OCI-LY3 (cell line): ENCODE data around the gene SYCN.

Source experiments
- H2AFZ ChIP-seq: fragments of 200-600, 300-600 bp; shearing (Covaris generic); 2 replicates; pipeline ENCODE4 v1.6.0; 2014; ENCODE audit warnings: antibody characterized with exemption, low read depth, low read length
- H3K27ac ChIP-seq: fragments of 200-600, 300-600 bp; sonication (generic); 2 replicates; pipeline ENCODE4 v1.5.1; 2014; ENCODE audit warnings: mild to moderate bottlenecking, low read length, moderate library complexity, mixed read lengths
- H3K27me3 ChIP-seq: fragments of 200-600, 300-600 bp; sonication (generic); 2 replicates; pipeline ENCODE4 v1.6.1; 2014; ENCODE audit warnings: low read depth, low read length, mixed read lengths
- H3K36me3 ChIP-seq: fragments of 200-600, 300-600 bp; sonication (generic); replicated peaks from 2 replicates; pipeline ENCODE3; 2014; ENCODE audit warnings: low read depth, low read length, mixed read lengths
- H3K4me1 ChIP-seq: fragments of 300-600, 200-600 bp; sonication (generic); 2 replicates; pipeline ENCODE4 v1.6.1; 2014; ENCODE audit warnings: low read length, mixed read lengths
- H3K4me2 ChIP-seq: fragments of 200-600, 300-600 bp; sonication (generic); 2 replicates; pipeline ENCODE4 v1.6.1; 2014; ENCODE audit warnings: low read length, mixed read lengths
- H3K4me3 ChIP-seq: fragments of 300-600, 200-600 bp; sonication (generic); 2 replicates; pipeline ENCODE4 v1.5.1; 2014; ENCODE audit warnings: antibody characterized with exemption, mild to moderate bottlenecking, low read length, moderate library complexity
- H3K79me2 ChIP-seq: fragments of 300-600, 200-600 bp; shearing (Covaris generic); 2 replicates; pipeline ENCODE4 v1.6.1; 2014; ENCODE audit warnings: mild to moderate bottlenecking, low read length, mixed read lengths
- H3K9ac ChIP-seq: fragments of 300-600, 200-600 bp; shearing (Covaris generic); 2 replicates; pipeline ENCODE4 v1.6.0; 2014; ENCODE audit warnings: mild to moderate bottlenecking, low read length, moderate library complexity
- H3K9me3 ChIP-seq: fragments of 200-600, 300-600 bp; shearing (Covaris generic); 2 replicates; pipeline ENCODE4 v1.6.1; 2014; ENCODE audit warnings: low read length, mixed read lengths; ENCODE audit not compliant: insufficient read depth
- H4K20me1 ChIP-seq: fragments of 200-600, 300-600 bp; sonication (generic); 2 replicates; pipeline ENCODE4 v1.6.1; 2016; ENCODE audit warnings: low read length, mixed read lengths; ENCODE audit not compliant: insufficient read depth
- CTCF ChIP-seq: fragments of 200-600, 300-600 bp; sonication (generic); IDR thresholded peaks from 2 replicates; pipeline ENCODE4 v1.5.1; 2014; ENCODE audit warnings: antibody characterized with exemption, low read length, low read depth
- EZH2phosphoT487 ChIP-seq: fragments of 200-600 bp; shearing (Covaris generic); IDR thresholded peaks from 2 replicates; pipeline ENCODE4 v1.6.1; 2018; ENCODE audit warnings: antibody characterized with exemption, mixed run types, low read depth

SYCN gene

DNA sequence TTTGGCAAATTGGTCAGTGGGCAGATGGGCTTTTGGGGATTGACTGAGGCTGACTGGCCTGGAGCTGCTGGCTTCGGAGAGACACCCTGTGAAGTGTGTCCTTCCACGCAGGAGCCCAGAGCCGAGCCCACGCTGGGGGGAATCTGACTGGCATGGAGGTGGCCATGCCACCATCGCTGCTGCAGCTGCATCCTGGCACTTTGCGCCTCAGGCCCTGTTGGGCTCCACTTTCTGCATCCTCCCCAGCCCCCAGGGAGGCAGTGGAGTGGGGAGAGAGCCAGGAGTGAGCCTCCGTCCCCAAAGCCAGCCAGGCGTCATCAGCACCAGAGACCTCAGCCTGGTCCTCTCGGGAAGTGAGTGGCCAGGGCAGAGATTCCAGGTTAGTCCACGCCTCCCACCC, 24.3 kb downstream of the SYCN start:
- H3K9ac ChIP-seq: no peak overlapping the region
- no peak overlapping the region for H2AFZ ChIP-seq
- no peak overlapping the region for H3K27ac ChIP-seq
- TF ChIP-seq CTCF: no peak
- no peak for TF ChIP-seq EZH2phosphoT487
- H3K79me2 ChIP-seq: no peaks in the 10 kb centered on the region
- no peaks in the 10 kb centered on the region for H4K20me1 ChIP-seq
- H3K9me3 ChIP-seq: no peaks in the 10 kb centered on the region
- no peaks in the 10 kb centered on the region for H3K4me1 ChIP-seq
- no peak overlapping the region for H3K4me2 ChIP-seq
- no peaks in the 10 kb centered on the region for H3K27me3 ChIP-seq
- no peak overlapping the region for H3K4me3 ChIP-seq
- H3K36me3 ChIP-seq: peaks cover 3% of the 10 kb centered on the region

DNA sequence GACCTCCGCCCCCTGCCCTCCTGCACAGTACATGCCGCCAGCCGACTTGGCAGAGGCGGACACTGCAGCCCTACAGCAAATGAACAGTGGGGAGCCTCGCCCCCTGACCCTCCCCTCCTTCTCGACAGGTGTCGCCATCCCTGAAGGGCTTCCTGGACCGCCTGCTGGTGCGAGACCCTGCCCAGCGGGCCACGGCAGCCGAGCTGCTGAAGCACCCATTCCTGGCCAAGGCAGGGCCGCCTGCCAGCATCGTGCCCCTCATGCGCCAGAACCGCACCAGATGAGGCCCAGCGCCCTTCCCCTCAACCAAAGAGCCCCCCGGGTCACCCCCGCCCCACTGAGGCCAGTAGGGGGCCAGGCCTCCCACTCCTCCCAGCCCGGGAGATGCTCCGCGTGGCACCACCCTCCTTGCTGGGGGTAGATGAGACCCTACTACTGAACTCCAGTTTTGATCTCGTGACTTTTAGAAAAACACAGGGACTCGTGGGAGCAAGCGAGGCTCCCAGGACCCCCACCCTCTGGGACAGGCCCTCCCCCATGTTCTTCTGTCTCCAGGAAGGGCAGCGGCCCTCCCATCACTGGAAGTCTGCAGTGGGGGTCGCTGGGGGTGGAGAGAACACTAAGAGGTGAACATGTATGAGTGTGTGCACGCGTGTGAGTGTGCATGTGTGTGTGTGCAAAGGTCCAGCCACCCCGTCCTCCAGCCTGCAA, 25.6 kb downstream of the SYCN start:
- H2AFZ ChIP-seq: no peak overlapping the region
- H3K9me3 ChIP-seq: no peaks in the 10 kb centered on the region
- H3K4me3 ChIP-seq: no peak overlapping the region
- no peaks in the 10 kb centered on the region for H3K4me1 ChIP-seq
- H3K27me3 ChIP-seq: no peaks in the 10 kb centered on the region
- no peak overlapping the region for H3K27ac ChIP-seq
- no peak overlapping the region for H3K9ac ChIP-seq
- H3K4me2 ChIP-seq: no peak overlapping the region
- H3K79me2 ChIP-seq: no peaks in the 10 kb centered on the region
- no peaks in the 10 kb centered on the region for H4K20me1 ChIP-seq
- TF ChIP-seq CTCF (no peak), EZH2phosphoT487 (no peak)
- H3K36me3 ChIP-seq: peaks cover 3% of the 10 kb centered on the region

DNA sequence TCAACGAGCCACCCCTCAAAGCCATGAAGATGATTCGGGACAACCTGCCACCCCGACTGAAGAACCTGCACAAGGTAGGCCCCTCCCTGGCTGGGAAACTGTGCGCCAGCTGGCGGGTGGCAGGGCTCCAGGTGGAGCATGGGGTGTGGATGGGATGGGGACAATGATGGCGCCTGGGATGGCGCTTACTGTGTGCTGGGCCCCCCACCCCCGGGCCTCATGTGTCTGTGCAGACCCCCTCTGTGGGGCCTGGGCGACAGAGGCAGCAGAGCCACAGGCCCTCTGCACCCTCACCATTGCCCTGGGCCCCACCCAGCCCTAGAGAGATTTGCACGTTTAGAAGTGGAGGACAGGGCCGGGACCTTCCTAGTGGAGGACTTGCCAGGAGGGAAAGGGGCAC, 26.3 kb downstream of the SYCN start:
- H3K9me3 ChIP-seq: no peaks in the 10 kb centered on the region
- no peak overlapping the region for H2AFZ ChIP-seq
- H3K27ac ChIP-seq: no peak overlapping the region
- TF ChIP-seq EZH2phosphoT487 (no peak), CTCF (no peak)
- H3K79me2 ChIP-seq: no peaks in the 10 kb centered on the region
- no peaks in the 10 kb centered on the region for H4K20me1 ChIP-seq
- H3K36me3 ChIP-seq: peaks cover 3% of the 10 kb centered on the region
- no peak overlapping the region for H3K9ac ChIP-seq
- no peak overlapping the region for H3K4me2 ChIP-seq
- no peak overlapping the region for H3K4me3 ChIP-seq
- H3K4me1 ChIP-seq: no peaks in the 10 kb centered on the region
- no peaks in the 10 kb centered on the region for H3K27me3 ChIP-seq

GRCh38 chr19:39177110-39177699, 26.9 kb downstream of the SYCN start:
- H4K20me1 ChIP-seq: no peaks in the 10 kb centered on the region
- peaks cover 3% of the 10 kb centered on the region for H3K36me3 ChIP-seq
- no peaks in the 10 kb centered on the region for H3K27me3 ChIP-seq
- no peaks in the 10 kb centered on the region for H3K79me2 ChIP-seq
- no peak overlapping the region for H3K4me3 ChIP-seq
- H2AFZ ChIP-seq: no peak overlapping the region
- no peaks in the 10 kb centered on the region for H3K9me3 ChIP-seq
- no peak overlapping the region for H3K9ac ChIP-seq
- no peaks in the 10 kb centered on the region for H3K4me1 ChIP-seq
- H3K4me2 ChIP-seq: no peak overlapping the region
- no peak for TF ChIP-seq EZH2phosphoT487
- TF ChIP-seq CTCF: no peak
- no peak overlapping the region for H3K27ac ChIP-seq
